ENCODE data around the gene IGFBP5.

DNA sequence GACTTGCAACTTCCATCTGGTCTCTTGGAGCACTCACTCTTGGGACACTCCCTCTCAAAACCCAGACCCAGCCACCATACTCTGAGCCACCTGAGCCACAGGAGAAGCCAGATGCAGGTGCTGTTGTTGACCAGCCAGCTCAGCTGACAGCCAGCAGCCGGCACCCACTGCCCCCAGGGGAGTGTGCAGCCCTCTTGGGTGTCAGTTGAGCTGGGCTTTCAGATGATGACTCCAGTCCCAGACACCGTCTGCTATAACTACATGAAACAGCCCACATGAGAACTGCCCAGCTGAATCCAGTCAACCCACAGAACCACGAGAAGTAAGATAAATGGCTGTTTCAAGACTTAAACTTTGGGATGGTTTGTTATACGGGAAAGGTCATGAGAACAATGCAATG, 72.8 kb downstream of the IGFBP5 start:
- TF ChIP-seq, protein P1, sequence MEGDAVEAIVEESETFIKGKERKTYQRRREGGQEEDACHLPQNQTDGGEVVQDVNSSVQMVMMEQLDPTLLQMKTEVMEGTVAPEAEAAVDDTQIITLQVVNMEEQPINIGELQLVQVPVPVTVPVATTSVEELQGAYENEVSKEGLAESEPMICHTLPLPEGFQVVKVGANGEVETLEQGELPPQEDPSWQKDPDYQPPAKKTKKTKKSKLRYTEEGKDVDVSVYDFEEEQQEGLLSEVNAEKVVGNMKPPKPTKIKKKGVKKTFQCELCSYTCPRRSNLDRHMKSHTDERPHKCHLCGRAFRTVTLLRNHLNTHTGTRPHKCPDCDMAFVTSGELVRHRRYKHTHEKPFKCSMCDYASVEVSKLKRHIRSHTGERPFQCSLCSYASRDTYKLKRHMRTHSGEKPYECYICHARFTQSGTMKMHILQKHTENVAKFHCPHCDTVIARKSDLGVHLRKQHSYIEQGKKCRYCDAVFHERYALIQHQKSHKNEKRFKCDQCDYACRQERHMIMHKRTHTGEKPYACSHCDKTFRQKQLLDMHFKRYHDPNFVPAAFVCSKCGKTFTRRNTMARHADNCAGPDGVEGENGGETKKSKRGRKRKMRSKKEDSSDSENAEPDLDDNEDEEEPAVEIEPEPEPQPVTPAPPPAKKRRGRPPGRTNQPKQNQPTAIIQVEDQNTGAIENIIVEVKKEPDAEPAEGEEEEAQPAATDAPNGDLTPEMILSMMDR (IDR thresholded peaks at IDR 0.05 in 2 of 3, conservative IDR thresholded peaks at IDR 0.05 in 1 of 3; ENCODE audit: control insufficient read depth in 2 of 3, extremely low read depth in 1 of 3, insufficient read depth in 1 of 3, low read depth in 3 of 3, low read length in 3 of 3): no peak
- TF ChIP-seq YY1 (IDR thresholded peaks at IDR 0.05; ENCODE audit: low read depth, low read length) (no peak), POLR2A (IDR thresholded peaks at IDR 0.05; ENCODE audit: low read depth, low read length) (no peak), ZSCAN29 (IDR thresholded peaks at IDR 0.05) (no peak), JUND (IDR thresholded peaks at IDR 0.05; ENCODE audit: low read depth, low read length) (no peak), TAF1 (IDR thresholded peaks at IDR 0.05; ENCODE audit: borderline replicate concordance, low read depth, low read length) (no peak), MYC (IDR thresholded peaks at IDR 0.05; ENCODE audit: insufficient read depth, insufficient read length, insufficient replicate concordance, low read length, severe bottlenecking) (no peak), NR2C2 (IDR thresholded peaks at IDR 0.05; ENCODE audit: borderline replicate concordance, control insufficient read depth, insufficient read length, low read depth) (no peak), EGR1 (IDR thresholded peaks at IDR 0.05; ENCODE audit: borderline replicate concordance in 1 of 2, low read depth in 2 of 2, low read length in 2 of 2) (no peak), POLR2AphosphoS5 (IDR thresholded peaks at IDR 0.05; ENCODE audit: low read length) (no peak), CEBPB (IDR thresholded peaks at IDR 0.05; ENCODE audit: borderline replicate concordance in 1 of 2, low read depth in 2 of 2, low read length in 2 of 2) (no peak)
- TF ChIP-seq, protein P2, sequence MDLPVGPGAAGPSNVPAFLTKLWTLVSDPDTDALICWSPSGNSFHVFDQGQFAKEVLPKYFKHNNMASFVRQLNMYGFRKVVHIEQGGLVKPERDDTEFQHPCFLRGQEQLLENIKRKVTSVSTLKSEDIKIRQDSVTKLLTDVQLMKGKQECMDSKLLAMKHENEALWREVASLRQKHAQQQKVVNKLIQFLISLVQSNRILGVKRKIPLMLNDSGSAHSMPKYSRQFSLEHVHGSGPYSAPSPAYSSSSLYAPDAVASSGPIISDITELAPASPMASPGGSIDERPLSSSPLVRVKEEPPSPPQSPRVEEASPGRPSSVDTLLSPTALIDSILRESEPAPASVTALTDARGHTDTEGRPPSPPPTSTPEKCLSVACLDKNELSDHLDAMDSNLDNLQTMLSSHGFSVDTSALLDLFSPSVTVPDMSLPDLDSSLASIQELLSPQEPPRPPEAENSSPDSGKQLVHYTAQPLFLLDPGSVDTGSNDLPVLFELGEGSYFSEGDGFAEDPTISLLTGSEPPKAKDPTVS (IDR thresholded peaks at IDR 0.05; ENCODE audit: low read depth, low read length): no peak
- TF ChIP-seq, protein P3, sequence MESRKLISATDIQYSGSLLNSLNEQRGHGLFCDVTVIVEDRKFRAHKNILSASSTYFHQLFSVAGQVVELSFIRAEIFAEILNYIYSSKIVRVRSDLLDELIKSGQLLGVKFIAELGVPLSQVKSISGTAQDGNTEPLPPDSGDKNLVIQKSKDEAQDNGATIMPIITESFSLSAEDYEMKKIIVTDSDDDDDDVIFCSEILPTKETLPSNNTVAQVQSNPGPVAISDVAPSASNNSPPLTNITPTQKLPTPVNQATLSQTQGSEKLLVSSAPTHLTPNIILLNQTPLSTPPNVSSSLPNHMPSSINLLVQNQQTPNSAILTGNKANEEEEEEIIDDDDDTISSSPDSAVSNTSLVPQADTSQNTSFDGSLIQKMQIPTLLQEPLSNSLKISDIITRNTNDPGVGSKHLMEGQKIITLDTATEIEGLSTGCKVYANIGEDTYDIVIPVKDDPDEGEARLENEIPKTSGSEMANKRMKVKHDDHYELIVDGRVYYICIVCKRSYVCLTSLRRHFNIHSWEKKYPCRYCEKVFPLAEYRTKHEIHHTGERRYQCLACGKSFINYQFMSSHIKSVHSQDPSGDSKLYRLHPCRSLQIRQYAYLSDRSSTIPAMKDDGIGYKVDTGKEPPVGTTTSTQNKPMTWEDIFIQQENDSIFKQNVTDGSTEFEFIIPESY (IDR thresholded peaks at IDR 0.05): no peak

Data from GM12878 (cell line).